H1 (cell line): ENCODE results near the gene GAK. TPM values are rescaled to one million over a fixed set of nuclear protein-coding genes. Genes with fewer than 3 reads are reported as not detected.

Source experiments
- CTCF ChIA-PET: fragments of 300-600 bp; sonication (Branson Sonifier 250); formaldehyde crosslinking; loops from one replicate; lab custom pipeline; 2021; ENCODE audit not compliant: partially characterized antibody; lab: Charles Lee
- POLR2A ChIA-PET: fragments of 300-600 bp; sonication (Branson Sonifier 250); formaldehyde crosslinking; loops from one replicate; lab custom pipeline; 2021; ENCODE audit warnings: inconsistent platforms; ENCODE audit not compliant: partially characterized antibody; lab: Charles Lee
- DNase-seq, 2 experiments: peaks; one replicate each; pipeline versions ENCODE4 v3.0.0 to v3.0.0-alpha.2; 2010 to 2022; ENCODE audit warnings: low spot score in 2 of 2, low read depth in 1 of 2, mixed read lengths in 1 of 2
- FAIRE-seq: peaks from 2 replicates; lab custom pipeline; 2011; peaks lifted over from hg19 to GRCh38; lab: Jason Lieb, UNC
- H2AFZ ChIP-seq: 2 replicates; pipeline ENCODE4 v1.8.1; 2012; ENCODE audit warnings: low read length, inconsistent platforms
- H2AK5ac ChIP-seq: 2 replicates; pipeline ENCODE4 v1.6.1; 2013; ENCODE audit warnings: low read depth, low read length
- H2BK120ac ChIP-seq: replicated peaks from 2 replicates; pipeline ENCODE3; 2013; ENCODE audit warnings: low read depth, low read length, inconsistent platforms
- H2BK12ac ChIP-seq: 2 replicates; pipeline ENCODE4 v1.6.1; 2013; ENCODE audit warnings: low read depth, low read length
- H2BK15ac ChIP-seq: 2 replicates; pipeline ENCODE4 v1.6.1; 2013; ENCODE audit warnings: low read length
- H2BK20ac ChIP-seq: 2 replicates; pipeline ENCODE4 v1.6.1; 2013; ENCODE audit warnings: low read length
- H2BK5ac ChIP-seq: 2 replicates; pipeline ENCODE4 v1.6.1; 2013; ENCODE audit warnings: low read depth, low read length
- H3K14ac ChIP-seq: 2 replicates; pipeline ENCODE4 v1.6.1; 2013; ENCODE audit warnings: inconsistent platforms; ENCODE audit not compliant: insufficient read length
- H3K18ac ChIP-seq: 2 replicates; pipeline ENCODE4 v1.6.1; 2013; ENCODE audit warnings: low read length; ENCODE audit errors: extremely low read depth
- H3K23ac ChIP-seq: 2 replicates; pipeline ENCODE4 v1.6.1; 2013; ENCODE audit warnings: inconsistent platforms; ENCODE audit not compliant: insufficient read length
- H3K23me2 ChIP-seq: 2 replicates; pipeline ENCODE4 v1.6.1; 2013; ENCODE audit warnings: low read depth, low read length
- H3K27ac ChIP-seq: 2 replicates; pipeline ENCODE4 v1.6.1; 2011; ENCODE audit warnings: low read depth, low read length, inconsistent platforms
- H3K27me3 ChIP-seq, 4 experiments: replicated peaks in 1 of 4; 1 replicate in 1 of 4; 2 replicates in 3 of 4; pipeline versions ENCODE4 v1.6.1 to v1.8.1; 2011 to 2013; ENCODE audit warnings: low read length in 3 of 4, mild to moderate bottlenecking in 3 of 4, inconsistent platforms in 2 of 4, mixed read lengths in 2 of 4, moderate library complexity in 1 of 4; ENCODE audit not compliant: control insufficient read depth in 3 of 4, insufficient read depth in 3 of 4; ENCODE audit errors: extremely low read depth in 1 of 4
- H3K36me3 ChIP-seq, 4 experiments: 2 replicates each; pipeline versions ENCODE4 v1.6.1 to v1.8.1; 2011 to 2013; ENCODE audit warnings: mild to moderate bottlenecking in 4 of 4, low read length in 3 of 4, moderate library complexity in 2 of 4, control low read depth in 1 of 4, inconsistent platforms in 1 of 4; ENCODE audit not compliant: insufficient read depth in 4 of 4, control insufficient read depth in 2 of 4
- H3K4ac ChIP-seq: replicated peaks from 2 replicates; pipeline ENCODE3; 2013; ENCODE audit warnings: low read length, low read depth, mixed read lengths, inconsistent platforms; ENCODE audit not compliant: insufficient read length
- H3K4me1 ChIP-seq, 4 experiments: replicated peaks in 1 of 4; 1 replicate in 1 of 4; 2 replicates in 3 of 4; pipeline versions ENCODE4 v1.6.1 to v1.8.1; 2011 to 2013; ENCODE audit warnings: low read length in 3 of 4, inconsistent platforms in 2 of 4, mixed read lengths in 1 of 4; ENCODE audit not compliant: insufficient read depth in 4 of 4, control insufficient read depth in 3 of 4
- H3K4me2 ChIP-seq, 2 experiments: 2 replicates each; pipeline versions ENCODE4 v1.6.1 to v1.8.1; 2011 to 2013; ENCODE audit warnings: low read depth in 2 of 2, low read length in 2 of 2, control low read depth in 1 of 2, inconsistent platforms in 1 of 2, mild to moderate bottlenecking in 1 of 2; ENCODE audit not compliant: insufficient read depth in 1 of 2
- H3K4me3 ChIP-seq, 4 experiments: fragments of 200-600, 300-600 bp in 1 of 4; sonication (generic), shearing (Covaris generic), sonication (Bioruptor Twin) in 1 of 4; 2 replicates each; pipeline versions ENCODE4 v1.5.1 to v1.8.1; 2011 to 2016; ENCODE audit warnings: low read length in 4 of 4, low read depth in 3 of 4, control low read depth in 2 of 4, inconsistent platforms in 2 of 4, mild to moderate bottlenecking in 2 of 4, mixed read lengths in 1 of 4, moderate library complexity in 1 of 4; ENCODE audit not compliant: insufficient read depth in 2 of 4; ENCODE audit errors: extremely low read depth in 1 of 4
- H3K56ac ChIP-seq: replicated peaks from 2 replicates; pipeline ENCODE3; 2013; ENCODE audit warnings: low read depth, mild to moderate bottlenecking, mixed read lengths, low read length, inconsistent platforms; ENCODE audit not compliant: insufficient read length
- H3K79me1 ChIP-seq: 2 replicates; pipeline ENCODE4 v1.6.1; 2013; ENCODE audit warnings: low read depth, low read length, control low read depth
- H3K79me2 ChIP-seq, 2 experiments: 2 replicates each; pipeline versions ENCODE4 v1.6.1 to v1.8.1; 2012 to 2013; ENCODE audit warnings: low read length in 2 of 2, mild to moderate bottlenecking in 2 of 2, inconsistent platforms in 1 of 2; ENCODE audit not compliant: insufficient read depth in 2 of 2, control insufficient read depth in 1 of 2
- H3K9ac ChIP-seq, 4 experiments: replicated peaks in 1 of 4; 1 replicate in 1 of 4; 2 replicates in 3 of 4; pipeline versions ENCODE4 v1.6.1 to v1.8.1; 2011 to 2013; ENCODE audit warnings: low read depth in 3 of 4, low read length in 3 of 4, control low read depth in 2 of 4, mild to moderate bottlenecking in 2 of 4, moderate library complexity in 2 of 4, inconsistent platforms in 1 of 4; ENCODE audit errors: extremely low read depth in 1 of 4
- H3K9me3 ChIP-seq, 2 experiments: 2 replicates each; pipeline versions ENCODE4 v1.6.1 to v1.8.1; 2012 to 2013; ENCODE audit warnings: mild to moderate bottlenecking in 2 of 2, moderate library complexity in 2 of 2, control low read depth in 1 of 2, inconsistent platforms in 1 of 2, low read depth in 1 of 2, low read length in 1 of 2, mixed read lengths in 1 of 2; ENCODE audit not compliant: insufficient read depth in 2 of 2
- H4K20me1 ChIP-seq, 2 experiments: replicated peaks in 1 of 2; 2 replicates each; pipeline versions ENCODE3 to v1.8.1; 2011 to 2013; ENCODE audit warnings: inconsistent platforms in 2 of 2, low read length in 2 of 2, mild to moderate bottlenecking in 1 of 2; ENCODE audit not compliant: insufficient read depth in 2 of 2, control insufficient read depth in 1 of 2
- H4K5ac ChIP-seq: 2 replicates; pipeline ENCODE4 v1.6.1; 2013; ENCODE audit warnings: low read length, low read depth, mixed read lengths, inconsistent platforms; ENCODE audit not compliant: insufficient read length
- H4K8ac ChIP-seq: 2 replicates; pipeline ENCODE4 v1.8.0; 2013; ENCODE audit warnings: mild to moderate bottlenecking, moderate library complexity, low read length, inconsistent platforms; ENCODE audit not compliant: insufficient read depth; ENCODE audit errors: extremely low read depth
- H4K91ac ChIP-seq: replicated peaks from 2 replicates; pipeline ENCODE3; 2013; ENCODE audit warnings: low read length, mixed read lengths, inconsistent platforms; ENCODE audit not compliant: insufficient read length
- ATF2 ChIP-seq: IDR thresholded peaks from 2 replicates; pipeline ENCODE4 v1.6.1; 2012; ENCODE audit warnings: low read length, inconsistent platforms
- GABPA ChIP-seq: IDR thresholded peaks from 2 replicates; pipeline ENCODE4 v1.6.1; 2011; ENCODE audit warnings: mild to moderate bottlenecking, low read length, moderate library complexity, borderline replicate concordance; ENCODE audit not compliant: insufficient read depth
- SIN3A ChIP-seq, 2 experiments: IDR thresholded peaks in 1 of 2; conservative IDR thresholded peaks in 1 of 2; 2 replicates each; pipeline ENCODE4 v1.6.1; 2011 to 2012; ENCODE audit warnings: low read length in 2 of 2, improper control_type of control experiment in 1 of 2, low read depth in 1 of 2, mild to moderate bottlenecking in 1 of 2
- SRF ChIP-seq: IDR thresholded peaks from 2 replicates; pipeline ENCODE4 v1.6.1; 2011; ENCODE audit warnings: mild to moderate bottlenecking, low read depth, low read length, moderate library complexity
- TBP ChIP-seq: IDR thresholded peaks from 2 replicates; pipeline ENCODE4 v1.6.1; 2011; ENCODE audit warnings: low read depth, low read length, improper control_type of control experiment
- TEAD4 ChIP-seq: IDR thresholded peaks from 2 replicates; pipeline ENCODE4 v1.6.1; 2012; ENCODE audit warnings: low read depth, low read length, inconsistent platforms, mixed read lengths
- WGBS, 2 experiments: shearing (Covaris generic) in 1 of 2; methylation state at CpG; one replicate each; pipeline versions ENCODE4 v1.1.6 to v1.1.7; 2013 to 2015; ENCODE audit warnings: low lambda C conversion rate in 2 of 2, mixed read lengths in 2 of 2, inconsistent platforms in 1 of 2, low coverage in 1 of 2, missing lambda C conversion rate in 1 of 2; ENCODE audit not compliant: insufficient replicate concordance in 2 of 2, insufficient coverage in 1 of 2, insufficient read length in 1 of 2; ENCODE audit errors: extremely low coverage in 1 of 2, missing lambda C conversion rate in 1 of 2; 5-methylcytosine and 5-hydroxymethylcytosine counted together
- polyA plus RNA-seq, 7 experiments: library from polyadenylated mRNA; depleted of rRNA in 3 of 7; stranded (reverse) in 5 of 7; unstranded in 2 of 7; fragments of >200 nt in 5 of 7; fragments of 200-250 nt in 2 of 7; gene quantifications; 1 replicate in 5 of 7; 2 replicates in 1 of 7; 4 replicates in 1 of 7; pipeline versions ENCODE4 v1.2.1 to v1.2.3, GENCODE V29; 2011 to 2013; ENCODE audit warnings: missing spikeins in 2 of 7, mixed read lengths in 2 of 7
- total RNA-seq: library from RNA; stranded (reverse); fragmentation: NEBNext Ultra II Directional; extraction: Animal tissue kit (Norgen Biotek cat#: 25700); gene quantifications from 2 replicates; pipeline ENCODE4 v1.2.1, GENCODE V29; 2021

GAK gene
- total and polyA plus RNA-seq, 2 of the 8 experiments (the other 6 are each of a cell fraction or from before 2014, with no cell fraction given), result 31.5 to 70.8 TPM

- no peak overlapping the region for H2AK5ac ChIP-seq
- CTCF ChIA-PET, result interaction anchor here (1.0 to 2.6 kb wide), 4 partner anchors 10 to 164 kb away, joined by 3 to 9 read pairs (median 6); no protein-coding TSS in a partner anchor
- H4K20me1 ChIP-seq, result peaks cover 3 to 5% of the 10 kb centered on the region in 2 experiments
- no peak for TF ChIP-seq GABPA
- no peak for TF ChIP-seq SRF
- no peak for TF ChIP-seq TEAD4
- TF ChIP-seq SIN3A (conservative IDR thresholded peaks at IDR 0.05 in 1 of 2, IDR thresholded peaks at IDR 0.05 in 1 of 2; ENCODE audit: low read depth in 1 of 2, low read length in 2 of 2), result no peak
- no peak for TF ChIP-seq TBP
- TF ChIP-seq ATF2, result no peak
- TF ChIP-seq, all 59 proteins: peak for 0
- Histone ChIP-seq H3K4me1 (peaks cover 0 to 7% (median 0%) of the 10 kb centered on the region in 4 experiments; a peak in 3 of 7 replicates), H2BK5ac (no peak overlapping the region), H3K56ac (no peak overlapping the region), H4K5ac (no peak overlapping the region), H2AFZ (no peak overlapping the region), H3K36me3 (peaks cover 0 to 8% (median 3%) of the 10 kb centered on the region in 4 experiments; a peak in 3 of 8 replicates), H2BK12ac (no peak overlapping the region), H3K27me3 (no peaks in the 10 kb centered on the region; a peak in 1 of 7 replicates), H3K27ac (no peak overlapping the region), H3K23me2 (no peaks in the 10 kb centered on the region), H3K4me2 (no peak overlapping the region), H2BK120ac (no peak overlapping the region), H2BK20ac (no peak overlapping the region), H3K4me3 (no peak overlapping the region), H3K79me2 (peaks cover 0 to 4% of the 10 kb centered on the region in 2 experiments; a peak in 2 of 4 replicates), H3K4ac (no peak overlapping the region), H3K9ac (no peak overlapping the region), H3K79me1 (peaks cover 8% of the 10 kb centered on the region; the same call in 1 of the 2 replicates), H3K23ac (no peak overlapping the region), H3K14ac (no peak overlapping the region), H2BK15ac (no peak overlapping the region), H3K18ac (no peak overlapping the region), H4K8ac (peak overlapping the region; percentile 68; the same call in 1 of the 2 replicates), H3K9me3 (peaks cover 0 to 10% of the 10 kb centered on the region in 2 experiments; a peak in 1 of 4 replicates), H4K91ac (no peak overlapping the region)
- POLR2A ChIA-PET, result no interaction called here
- 96% methylated on average over 29 of the region's 35 CpGs; no CpG with 5 or more reads in 1 of the 2 experiments for WGBS, 2 experiments
- FAIRE-seq (no peak), DNase-seq (no peak)
These were observed 24.3 kb downstream of the GAK start for GRCh38 chr4:907691-908425.
